K562 (cell line): ENCODE measurements around the gene PTAR1. TPM values are rescaled to one million over a fixed set of nuclear protein-coding genes. Genes with fewer than 3 reads are reported as not detected.

ENCODE experiments used
- ATAC-seq: fragments of 200-7000 bp; cut with Tn5 transposase; 3 replicates; pipeline ENCODE4 v1.9.1; 2020; ENCODE audit warnings: moderate library complexity
- BruUV-seq: library from RNA; stranded (reverse); fragments of 400-500 nt; replicated peaks from 2 replicates; lab custom pipeline; 2021; lab: Mats Ljungman, UMichigan
- CTCF ChIA-PET: fragments of 300-600 bp; formaldehyde crosslinking; extraction: SDS; loops from one replicate; lab custom pipeline; 2021; ENCODE audit warnings: low intra/inter-chr PET ratio; lab: Yijun Ruan, JAX
- POLR2A ChIA-PET: fragments of 300-600, 350-650 bp; sonication (Branson Sonifier 250); formaldehyde crosslinking; extraction: SDS; loops from one replicate; lab custom pipeline; 2021; ENCODE audit warnings: antibody characterized with exemption, inconsistent platforms; lab: Yijun Ruan, JAX
- DNase-seq, 4 experiments: peaks; one replicate each; pipeline versions ENCODE4 v3.0.0 to v3.0.0-alpha.2; 2011 to 2018; ENCODE audit warnings: low spot score in 3 of 4, mixed read lengths in 3 of 4; ENCODE audit errors: extremely low read depth in 1 of 4
- FAIRE-seq: peaks from 2 replicates; lab custom pipeline; 2011; peaks lifted over from hg19 to GRCh38; lab: Jason Lieb, UNC
- H2AFZ ChIP-seq: 2 replicates; pipeline ENCODE4 v1.6.0; 2011; ENCODE audit warnings: low read depth, low read length, control low read depth, inconsistent platforms
- H3K27ac ChIP-seq: fragments of 200-600 bp; 3 replicates; pipeline ENCODE4 v1.8.0; 2011; ENCODE audit warnings: low read depth, mild to moderate bottlenecking, control low read depth, inconsistent platforms, low read length, moderate library complexity, mixed read lengths; ENCODE audit errors: extremely low read depth
- H3K27me3 ChIP-seq, 2 experiments: fragments of 300-600 bp in 1 of 2; 2 replicates in 1 of 2; 3 replicates in 1 of 2; pipeline versions ENCODE4 v1.6.0 to v1.8.0; 2011; ENCODE audit warnings: inconsistent platforms in 2 of 2, low read length in 2 of 2, mild to moderate bottlenecking in 1 of 2, mixed read lengths in 1 of 2, moderate library complexity in 1 of 2; ENCODE audit not compliant: control insufficient read depth in 2 of 2, insufficient read depth in 2 of 2
- H3K36me3 ChIP-seq: fragments of 300-600 bp; 3 replicates; pipeline ENCODE4 v1.8.0; 2011; ENCODE audit warnings: mild to moderate bottlenecking, low read length, inconsistent platforms; ENCODE audit not compliant: control insufficient read depth, insufficient read depth
- H3K4me1 ChIP-seq, 2 experiments: fragments of 200-600 bp in 1 of 2; replicated peaks in 1 of 2; 2 replicates in 1 of 2; 3 replicates in 1 of 2; pipeline versions ENCODE4 v1.5.1 to v1.8.0; 2011; ENCODE audit warnings: inconsistent platforms in 2 of 2, low read length in 2 of 2, mild to moderate bottlenecking in 1 of 2, mixed read lengths in 1 of 2, moderate library complexity in 1 of 2; ENCODE audit not compliant: control insufficient read depth in 2 of 2, insufficient read depth in 2 of 2
- H3K4me2 ChIP-seq: 2 replicates; pipeline ENCODE4 v1.6.1; 2011; ENCODE audit warnings: low read length, control low read depth, inconsistent platforms, mixed read lengths; ENCODE audit not compliant: insufficient read depth
- H3K4me3 ChIP-seq: fragments of 200-600 bp; sonication (generic), shearing (Covaris generic); 2 replicates; pipeline ENCODE4 v1.5.1; 2016; ENCODE audit warnings: control low read depth, inconsistent platforms
- H3K79me2 ChIP-seq: fragments of 200-600 bp; 3 replicates; pipeline ENCODE4 v1.8.0; 2011; ENCODE audit warnings: low read length, inconsistent platforms; ENCODE audit not compliant: control insufficient read depth, insufficient read depth
- H3K9ac ChIP-seq, 2 experiments: 2 replicates each; pipeline versions ENCODE4 v1.6.0 to v1.6.1; 2011; ENCODE audit warnings: low read depth in 2 of 2, low read length in 2 of 2, control low read depth in 1 of 2, inconsistent platforms in 1 of 2, mild to moderate bottlenecking in 1 of 2, mixed read lengths in 1 of 2; ENCODE audit not compliant: insufficient read depth in 1 of 2
- H3K9me1 ChIP-seq: one replicate; pipeline ENCODE4 v1.6.0; 2011; ENCODE audit warnings: inconsistent platforms, mild to moderate bottlenecking, low read length, moderate library complexity; ENCODE audit not compliant: control insufficient read depth, insufficient read depth
- H3K9me3 ChIP-seq: replicated peaks from 2 replicates; pipeline ENCODE4 v1.5.1; 2011; ENCODE audit warnings: low read depth, low read length, inconsistent platforms; ENCODE audit not compliant: control insufficient read depth, insufficient read depth
- H4K20me1 ChIP-seq: replicated peaks from 2 replicates; pipeline ENCODE4 v1.6.1; 2011; ENCODE audit warnings: low read length, inconsistent platforms, mixed read lengths; ENCODE audit not compliant: control insufficient read depth, insufficient read depth
- ARID1B ChIP-seq: fragments of 450-650 bp; IDR thresholded peaks from 2 replicates; pipeline ENCODE4 v1.6.1; 2016; ENCODE audit warnings: antibody characterized with exemption, mild to moderate bottlenecking, inconsistent platforms
- BRD9 ChIP-seq: fragments of 450-650 bp; IDR thresholded peaks from 2 replicates; pipeline ENCODE4 v1.6.1; 2018; ENCODE audit warnings: low read depth; ENCODE audit not compliant: partially characterized antibody
- EP400 ChIP-seq: fragments of 450-650 bp; IDR thresholded peaks from 2 replicates; pipeline ENCODE4 v1.6.1; 2017; ENCODE audit warnings: antibody characterized with exemption, mild to moderate bottlenecking, moderate library complexity
- ETV1 ChIP-seq: fragments of 450-650 bp; conservative IDR thresholded peaks from 2 replicates; pipeline ENCODE4 v1.6.1; 2016; ENCODE audit warnings: missing genetic modification characterization, control low read depth, low read depth, missing compliant biosample characterization
- FOSL1 ChIP-seq: fragments of 200-800 bp; sonication (Bioruptor generic); conservative IDR thresholded peaks from 2 replicates; pipeline ENCODE4 v1.6.1; 2016; ENCODE audit warnings: missing genetic modification characterization, missing compliant biosample characterization
- GABPA ChIP-seq: fragments of 200-800 bp; sonication (Bioruptor generic); conservative IDR thresholded peaks from 2 replicates; pipeline ENCODE4 v1.6.1; 2016; ENCODE audit warnings: low read depth, missing genetic modification characterization, missing compliant biosample characterization
- JUN ChIP-seq, 2 experiments: sonication (generic) in 1 of 2; formaldehyde crosslinking in 1 of 2; IDR thresholded peaks; 2 replicates each; pipeline versions ENCODE4 v1.6.1 to v1.8.0; 2012 to 2022; ENCODE audit warnings: borderline replicate concordance in 2 of 2, mild to moderate bottlenecking in 2 of 2, improper control_type of control experiment in 1 of 2, low read depth in 1 of 2, low read length in 1 of 2, missing genetic modification reagents in 1 of 2
- KDM5B ChIP-seq: fragments of 200-600 bp; sonication (generic); IDR thresholded peaks from 2 replicates; pipeline ENCODE4 v1.6.1; 2012; ENCODE audit warnings: low read depth, mild to moderate bottlenecking, moderate library complexity, low read length, control low read depth, inconsistent platforms; ENCODE audit not compliant: insufficient replicate concordance
- NR2C1 ChIP-seq, 2 experiments: fragments of 450-650 bp; IDR thresholded peaks; 2 replicates each; pipeline ENCODE4 v1.6.1; 2017; ENCODE audit warnings: mild to moderate bottlenecking in 2 of 2, antibody characterized with exemption in 1 of 2, inconsistent platforms in 1 of 2, missing compliant biosample characterization in 1 of 2, missing genetic modification characterization in 1 of 2
- PHF20 ChIP-seq: fragments of 450-650 bp; IDR thresholded peaks from 2 replicates; pipeline ENCODE4 v1.6.1; 2018; ENCODE audit not compliant: partially characterized antibody
- SIN3B ChIP-seq: fragments of 450-650 bp; IDR thresholded peaks from 2 replicates; pipeline ENCODE4 v1.6.1; 2017; ENCODE audit warnings: low read depth, mild to moderate bottlenecking, moderate library complexity
- SNAPC5 ChIP-seq: fragments of 250-450 bp; sonication (Bioruptor Pico); IDR thresholded peaks from 2 replicates; pipeline ENCODE4 v1.8.0; 2021; ENCODE audit warnings: moderate library complexity, mild to moderate bottlenecking, inconsistent platforms
- SRSF1 ChIP-seq: fragments of 200-400 bp; formaldehyde crosslinking; IDR thresholded peaks from 2 replicates; pipeline ENCODE4 v1.6.1; 2017; ENCODE audit warnings: mild to moderate bottlenecking, low read depth, low read length, moderate library complexity
- TSHZ1 ChIP-seq: fragments of 250-450 bp; sonication (Bioruptor Pico); IDR thresholded peaks from 2 replicates; pipeline ENCODE4 v1.4.0; 2020; ENCODE audit warnings: mild to moderate bottlenecking, moderate library complexity
- WGBS: fragments of 100-300 bp; shearing (Covaris generic); methylation state at CpG from one replicate; pipeline ENCODE4 v1.1.6; 2016; ENCODE audit warnings: low coverage, mixed read lengths; ENCODE audit not compliant: insufficient coverage; ENCODE audit errors: missing lambda C conversion rate; 5-methylcytosine and 5-hydroxymethylcytosine counted together
- in situ Hi-C: fragments of 300-500 bp; cut with MboI; formaldehyde crosslinking; loops from 4 replicates; pipeline ENCODE4 v1.15.0; 2018; ENCODE audit warnings: inconsistent platforms, mixed read lengths
- intact Hi-C: fragments of 100-400 bp; cut with micrococcal nuclease; formaldehyde crosslinking; loops from 2 replicates; pipeline ENCODE4 v1.14.2; 2022
- polyA plus RNA-seq, 8 experiments: library from polyadenylated mRNA; depleted of rRNA in 4 of 8; stranded (reverse) in 5 of 8; unstranded in 3 of 8; fragments of >200 nt; fragmentation: Nextera tagmentation in 2 of 8; fragmentation: Illumina TruSeq in 1 of 8; extraction: Ambion mirVana in 2 of 8; extraction: Trizol in 1 of 8; gene quantifications; 2 replicates each; pipeline versions ENCODE4 v1.2.1 to v1.2.3, GENCODE V29; 2011 to 2014; ENCODE audit warnings: inconsistent platforms in 1 of 8, missing spikeins in 1 of 8
- total RNA-seq, 7 experiments: library from RNA; depleted of rRNA in 6 of 7; stranded (reverse); fragments of >200 nt in 6 of 7; fragmentation: Illumina TruSeq in 2 of 7; extraction: Trizol in 2 of 7; gene quantifications; 2 replicates each; pipeline versions ENCODE4 v1.2.1 to v1.2.3, GENCODE V29; 2011 to 2021; ENCODE audit warnings: low replicate concordance in 1 of 7

PTAR1 gene
- total and polyA plus RNA-seq, 9 of the 15 experiments (the other 6 are each of a cell fraction or from before 2014, with no cell fraction given): 10.1 to 48.0 (median 28.0) TPM

- POLR2A ChIA-PET: interaction anchor here (0.5 to 0.7 kb wide), 3 partner anchors 12 to 94 kb away, joined by 3 to 6 read pairs (median 5); no protein-coding TSS in a partner anchor
- peak; percentile 72 for FAIRE-seq
- BruUV-seq: TSS peak; percentile 98
- Histone ChIP-seq H3K9me1 (no peaks in the 10 kb centered on the region), H4K20me1 (no peaks in the 10 kb centered on the region), H3K4me3 (peak overlapping the region; percentile 71), H3K79me2 (peaks cover 45% of the 10 kb centered on the region), H3K27me3 (no peaks in the 10 kb centered on the region), H3K4me2 (peak overlapping the region; percentile 71), H3K27ac (peak overlapping the region; percentile 88), H2AFZ (peak overlapping the region; percentile 81), H3K9me3 (no peaks in the 10 kb centered on the region), H3K36me3 (peaks cover 18% of the 10 kb centered on the region), H3K4me1 (peaks cover 0 to 4% of the 10 kb centered on the region in 2 experiments; a peak in 4 of 5 replicates), H3K9ac (peak overlapping the region; percentile 75 to 86)
- TF ChIP-seq EP400 (0 out of 2 replicates have a peak, but pooled peaks have one; percentile 20), ARID1B (no peak), KDM5B (no peak), JUN (IDR thresholded peaks at IDR 0.05; ENCODE audit: borderline replicate concordance, low read depth, low read length) (no peak), JUN (CRISPR knock-in tag; IDR thresholded peaks at IDR 0.05; ENCODE audit: borderline replicate concordance) (no peak), FOSL1 (tag) (no peak), PHF20 (peak; percentile 14), NR2C1 (IDR thresholded peaks at IDR 0.05) (peak; percentile 78), NR2C1 (tag; IDR thresholded peaks at IDR 0.05) (no peak), TSHZ1 (CRISPR knock-in tag) (no peak), ETV1 (0 out of 2 replicates have a peak, but pooled peaks have one; percentile 12), BRD9 (peak; percentile 31), SIN3B (no peak), SNAPC5 (CRISPR knock-in tag) (no peak), SRSF1 (no peak), GABPA (tag) (peak; percentile 81)
- DNase-seq: no peak
- 2% methylated on average over 7 of the region's 7 CpGs for WGBS
- ATAC-seq: peak; percentile 50
- CTCF ChIA-PET: interaction anchor here (0.6 kb wide), 1 partner anchor 567 kb away, joined by 4 read pairs; no protein-coding TSS in a partner anchor
- in situ Hi-C loops (no loop called here), intact Hi-C loops (no loop called here)
Observed at GRCh38 chr9:69760278-69760610, 433 bp upstream of the PTAR1 start.
